ENCODE data around the gene SNX33. TPM values are rescaled to one million over a fixed set of nuclear protein-coding genes. Genes with fewer than 3 reads are reported as not detected.
A peak's percentile ranks its signal among the peaks of the same experiment; 100 is the strongest.

Gene SNX33
- total and polyA plus RNA-seq, 11 donors, result 7.7 to 20.9 (median 11.3) TPM

GRCh38 chr15:75671730-75672602 is 24.3 kb downstream of the SNX33 start:
- TF ChIP-seq POLR2A (IDR thresholded peaks at IDR 0.05) (no peak), CTCF (IDR thresholded peaks at IDR 0.05) (no peak)
- Histone ChIP-seq H3K4me3 (no peak overlapping the region), H3K36me3 (peaks cover 0 to 2% (median 0%) of the 10 kb centered on the region in 9 donors), H3K4me1 (peaks cover 22 to 74% (median 36%) of the 10 kb centered on the region in 12 donors), H3K27me3 (no peaks in the 10 kb centered on the region), H3K9me3 (no peaks in the 10 kb centered on the region), H3K27ac (peak overlapping the region in 11 of 12 donors; percentile 38 to 89 (median 65))
- DNase-seq, result no peak
- WGBS, 4 donors, result 65 to 75% (median 71%) methylated on average over 7 to 11 of the region's 11 CpGs
- intact Hi-C loops (cut with DNase I), result loop anchor here in 5 of 10 donors (2.0 to 10.0 kb wide), 4 partner anchors 25 to 307 kb away; partner anchors contain the start of genes MAN2C1 (in 1 of the 5) and SNX33 (in 1 of the 5)
- ATAC-seq, result no peak

DNA sequence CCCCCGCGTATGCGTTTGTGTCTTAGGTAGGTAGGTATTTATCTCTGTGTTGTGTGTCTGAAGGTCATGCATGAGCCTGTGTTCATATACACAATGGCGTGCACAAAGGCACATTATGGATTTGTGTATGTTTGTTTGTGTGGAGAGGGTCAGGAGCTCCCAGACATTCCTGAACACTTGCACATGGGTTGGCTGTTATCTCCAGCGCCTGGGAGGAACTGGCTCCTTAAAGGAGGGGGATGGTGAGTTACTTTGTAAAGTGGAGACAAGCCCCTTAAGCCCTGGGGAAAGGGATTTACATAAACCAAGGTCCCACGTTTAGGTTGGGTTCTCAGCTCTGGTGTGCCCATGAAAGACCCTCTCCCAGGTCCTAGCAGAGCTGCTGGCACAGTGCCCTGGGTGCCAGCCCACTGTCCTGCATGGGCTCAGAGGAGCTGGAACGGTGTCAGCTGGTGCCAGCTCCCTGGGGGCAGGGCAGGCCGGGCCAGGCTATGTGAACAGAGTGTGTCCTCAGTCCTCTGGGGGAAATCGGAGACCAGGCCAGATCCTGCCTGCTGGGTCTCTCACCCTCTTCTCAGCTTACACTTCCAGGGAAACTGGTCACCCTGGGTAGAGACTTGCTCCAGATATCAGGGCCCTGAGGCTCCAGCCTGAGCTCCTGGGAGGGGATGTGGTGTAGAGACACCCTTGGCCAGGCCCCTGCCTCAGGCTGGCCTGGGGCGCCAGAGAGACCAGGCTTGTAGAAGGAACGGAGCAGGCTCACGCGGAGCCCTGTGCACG is 25.1 kb downstream of the SNX33 start:
- peak overlapping the region in 2 of 12 donors; percentile 1 to 6 for H3K4me3 ChIP-seq
- peaks cover 0 to 5% (median 0%) of the 10 kb centered on the region in 9 donors for H3K36me3 ChIP-seq
- ATAC-seq (peak; percentile 24 to 36 (median 30)), DNase-seq (no peak)
- H3K4me1 ChIP-seq, result peaks cover 15 to 65% (median 28%) of the 10 kb centered on the region in 12 donors
- H3K9me3 ChIP-seq, result no peaks in the 10 kb centered on the region
- TF ChIP-seq POLR2A (IDR thresholded peaks at IDR 0.05) (no peak), CTCF (IDR thresholded peaks at IDR 0.05) (no peak)
- peak overlapping the region; percentile 51 to 89 (median 64) for H3K27ac ChIP-seq
- WGBS, 4 donors, result 22 to 48% (median 34%) methylated on average over 9 to 14 of the region's 14 CpGs
- H3K27me3 ChIP-seq, result no peaks in the 10 kb centered on the region
- intact Hi-C loops (cut with DNase I), result loop anchor here in 6 of 10 donors (1.0 to 10.0 kb wide), 5 partner anchors 25 to 308 kb away; partner anchors contain the start of genes MAN2C1 (in 1 of the 6) and SNX33 (in 1 of the 6)

DNA sequence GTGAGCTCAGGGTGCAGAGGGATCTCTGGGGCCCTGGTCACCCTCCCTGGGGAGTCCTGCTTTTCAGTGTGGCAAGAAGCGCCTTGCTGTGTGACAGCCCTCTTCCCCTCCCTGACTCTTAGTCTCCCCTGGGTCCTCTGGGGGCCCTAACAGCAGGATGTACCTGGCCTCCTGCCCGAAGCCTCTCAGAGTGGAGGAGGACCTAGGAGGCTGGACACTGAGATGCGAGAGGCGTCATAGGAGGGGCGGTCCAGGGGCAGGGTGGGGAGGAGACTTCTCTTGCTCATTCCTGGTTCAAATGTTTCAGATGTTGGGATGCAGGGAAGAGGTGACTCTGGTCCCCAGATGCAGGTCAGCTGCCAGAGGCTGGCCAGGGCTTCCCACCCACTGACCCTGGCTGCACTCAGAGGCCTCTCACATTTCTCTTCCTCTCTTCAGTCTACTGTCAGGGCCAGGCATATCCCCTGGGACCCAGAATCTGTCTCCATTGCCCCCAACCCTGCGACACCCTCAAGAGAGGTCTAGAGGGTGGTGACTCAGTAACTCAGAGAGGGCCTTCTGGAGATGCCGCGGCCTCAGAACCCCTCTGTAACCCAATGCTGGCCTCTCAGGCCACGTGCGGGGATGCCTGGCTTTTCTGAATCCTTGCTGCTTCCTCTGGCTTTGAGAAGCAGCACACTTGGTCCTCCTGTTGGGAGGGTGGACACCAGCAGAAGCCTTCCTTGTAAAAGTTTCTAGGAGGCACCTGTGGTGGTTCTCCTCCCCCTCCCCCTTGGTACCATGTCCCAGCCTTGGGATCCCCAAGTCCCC is 25.9 kb downstream of the SNX33 start:
- WGBS, 4 donors, result 38 to 70% (median 61%) methylated on average over 5 to 10 of the region's 10 CpGs
- Histone ChIP-seq H3K4me3 (peak overlapping the region in 2 of 12 donors; percentile 1 to 6), H3K4me1 (peaks cover 15 to 63% (median 28%) of the 10 kb centered on the region in 12 donors), H3K9me3 (no peaks in the 10 kb centered on the region), H3K27ac (peak overlapping the region; percentile 51 to 89 (median 64)), H3K27me3 (no peaks in the 10 kb centered on the region), H3K36me3 (peaks cover 0 to 8% (median 0%) of the 10 kb centered on the region in 9 donors)
- intact Hi-C loops (cut with DNase I), result loop anchor here in 6 of 10 donors (1.0 to 10.0 kb wide), 5 partner anchors 25 to 309 kb away; partner anchors contain the start of genes MAN2C1 (in 1 of the 6) and SNX33 (in 1 of the 6)
- peak; percentile 86 to 91 (median 89) for DNase-seq
- TF ChIP-seq POLR2A (IDR thresholded peaks at IDR 0.05), result no peak
- TF ChIP-seq CTCF (IDR thresholded peaks at IDR 0.05), result no peak
- ATAC-seq, result peak; percentile 53 to 87 (median 70)

Measured in heart left ventricle (tissue), 16 donors.